GM19452 (cell line): Measurements from ENCODE around the gene PARD3.

Experiments used
- ATAC-seq: cut with Tn5 transposase; IDR thresholded peaks from one replicate; pipeline ENCODE4 v1.9.1; 2021; ENCODE audit not compliant: unreplicated experiment

The PARD3 gene

DNA sequence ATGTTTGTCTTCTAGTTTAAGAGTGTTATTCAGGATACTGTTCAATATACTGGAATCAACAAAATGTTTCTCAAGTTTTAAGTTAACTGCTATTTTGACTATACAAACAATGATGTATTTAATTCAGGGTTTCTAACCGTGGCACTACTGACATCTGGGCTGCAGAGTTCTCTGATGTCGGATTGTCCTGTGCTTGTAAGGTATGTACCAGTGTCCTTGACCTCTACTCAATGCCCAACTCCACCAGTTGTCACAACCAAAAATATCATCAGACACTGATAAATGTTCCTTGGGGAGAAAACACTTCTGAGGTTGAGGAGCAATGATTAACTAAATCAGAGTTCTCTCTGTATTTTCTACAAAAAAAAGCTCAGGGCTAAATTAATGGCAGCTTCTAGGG lies 301.5 kb downstream of the PARD3 start:
- no peak for ATAC-seq

DNA sequence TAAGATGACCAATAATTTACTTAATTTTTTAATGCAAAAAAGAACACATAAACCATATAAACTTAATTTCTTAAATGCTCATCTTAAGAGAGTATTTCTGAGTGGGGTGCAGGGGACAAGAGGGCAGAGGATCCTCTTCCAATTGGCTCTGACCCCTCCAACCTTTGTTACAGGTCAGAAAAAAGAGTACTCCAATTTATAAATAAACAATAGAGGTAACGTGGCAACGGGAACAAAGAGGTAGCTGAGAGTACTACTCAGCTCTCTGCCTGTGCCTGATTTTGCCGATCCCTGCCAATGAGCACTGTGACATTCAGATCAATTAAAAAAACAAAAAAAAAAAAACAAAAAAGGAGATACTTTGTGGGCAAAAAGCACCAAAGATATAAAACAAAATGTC lies 307.9 kb downstream of the PARD3 start:
- no peak for ATAC-seq

- no peak for ATAC-seq
Measured at GRCh38 chr10:34506786-34507185, 308.3 kb downstream of the PARD3 start.

GRCh38 chr10:34505338-34505737 lies 309.8 kb downstream of the PARD3 start:
- no peak for ATAC-seq

- ATAC-seq, result no peak
Measured at GRCh38 chr10:34504534-34504933, 310.6 kb downstream of the PARD3 start.

- ATAC-seq, result no peak
Measured at GRCh38 chr10:34503704-34504103, 311.4 kb downstream of the PARD3 start.

GRCh38 chr10:34499612-34500279 lies 315.4 kb downstream of the PARD3 start:
- ATAC-seq, result no peak

GRCh38 chr10:34498821-34499220 lies 316.3 kb downstream of the PARD3 start:
- no peak for ATAC-seq

DNA sequence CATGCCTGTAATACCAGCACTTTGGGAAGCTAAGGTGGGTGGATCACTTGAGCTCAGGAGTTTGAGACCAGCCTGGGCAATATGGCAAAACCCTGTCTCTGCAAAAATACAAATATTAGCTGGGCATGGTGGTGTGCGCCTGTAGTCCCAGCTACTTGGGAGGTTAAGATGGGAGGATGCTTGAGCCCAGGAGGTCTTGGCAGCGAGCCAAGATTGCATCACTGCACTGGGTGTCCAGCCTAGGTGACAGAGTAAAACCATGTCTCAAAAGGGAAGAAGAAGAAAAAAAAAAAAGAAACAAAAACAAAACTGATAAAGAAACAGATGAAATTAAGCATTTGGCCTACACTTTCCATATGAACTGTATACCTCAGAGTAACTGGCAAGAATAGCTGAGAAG lies 319.2 kb downstream of the PARD3 start:
- ATAC-seq, result no peak

DNA sequence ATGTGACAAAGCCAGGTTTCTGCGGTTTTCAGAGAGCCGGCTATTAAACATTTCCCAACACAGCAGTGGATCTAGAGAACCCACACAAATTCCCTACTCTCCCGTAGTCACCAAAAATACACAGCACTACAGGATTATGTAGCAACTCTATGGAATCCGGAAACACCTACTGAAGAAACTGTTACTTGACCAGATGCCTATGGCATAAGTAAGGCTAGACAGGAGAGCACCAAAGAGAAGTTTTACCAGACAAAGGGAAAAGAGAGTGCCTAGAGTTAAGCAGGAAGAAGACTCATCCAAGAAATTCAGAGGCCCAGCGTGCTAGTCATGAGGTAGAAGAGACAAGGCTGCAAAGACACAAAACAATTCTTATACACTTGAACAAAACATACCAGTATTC lies 321.1 kb downstream of the PARD3 start:
- no peak for ATAC-seq

GRCh38 chr10:34492081-34492480 lies 323.0 kb downstream of the PARD3 start:
- no peak for ATAC-seq

DNA sequence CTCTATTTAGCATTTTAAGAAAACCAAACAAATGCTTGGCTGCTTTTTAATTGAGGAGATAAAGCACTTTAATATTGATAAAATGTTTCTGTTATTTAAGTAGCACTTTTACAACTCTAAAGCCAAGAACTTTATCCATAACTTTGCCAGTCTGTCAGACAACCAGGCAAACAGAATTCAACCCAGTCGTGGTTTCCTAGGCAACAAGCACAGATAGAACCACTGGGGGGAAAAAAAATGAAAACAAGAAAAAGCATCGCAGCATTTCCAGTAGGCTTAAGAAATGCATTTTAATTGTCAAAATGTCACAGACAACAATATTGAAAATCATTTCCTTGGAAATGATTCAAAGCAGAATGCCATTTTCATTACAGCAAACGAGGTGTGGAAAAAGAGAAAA lies 323.4 kb downstream of the PARD3 start:
- no peak for ATAC-seq

DNA sequence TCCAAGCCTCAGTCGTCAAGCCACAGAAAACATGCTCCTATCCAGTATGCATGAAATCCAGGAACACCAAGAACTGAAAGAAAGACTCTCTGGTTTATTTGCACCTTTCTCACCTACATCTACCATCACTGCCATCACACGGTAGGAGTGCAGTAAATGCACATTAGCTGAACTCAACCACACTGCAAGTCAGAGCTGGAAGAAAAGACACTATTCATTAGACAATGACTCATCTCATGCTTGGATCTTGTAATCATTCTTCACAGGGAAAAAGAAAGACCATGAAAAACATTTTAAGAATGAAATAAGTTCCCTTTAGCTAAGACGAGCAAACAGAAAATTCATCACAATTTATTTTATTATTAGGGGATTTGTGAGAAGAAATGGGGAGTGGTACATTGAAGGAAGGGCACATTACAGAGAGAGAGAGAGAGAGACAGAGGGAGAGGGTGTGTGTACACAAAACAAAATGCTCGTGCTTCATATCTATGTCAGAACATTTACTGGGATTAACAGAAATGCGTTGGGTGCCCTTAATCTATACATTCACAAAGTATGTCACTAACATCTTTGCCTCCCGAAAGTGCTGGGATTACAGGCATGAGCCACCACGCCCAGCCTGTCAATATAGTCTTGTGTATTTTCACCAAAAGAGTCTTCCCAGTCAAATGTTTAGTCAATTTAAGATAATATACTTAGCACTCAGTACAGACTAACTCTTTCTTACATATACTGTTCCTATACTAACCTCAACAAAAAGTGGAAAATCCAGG lies 324.9 kb downstream of the PARD3 start:
- ATAC-seq, result no peak

DNA sequence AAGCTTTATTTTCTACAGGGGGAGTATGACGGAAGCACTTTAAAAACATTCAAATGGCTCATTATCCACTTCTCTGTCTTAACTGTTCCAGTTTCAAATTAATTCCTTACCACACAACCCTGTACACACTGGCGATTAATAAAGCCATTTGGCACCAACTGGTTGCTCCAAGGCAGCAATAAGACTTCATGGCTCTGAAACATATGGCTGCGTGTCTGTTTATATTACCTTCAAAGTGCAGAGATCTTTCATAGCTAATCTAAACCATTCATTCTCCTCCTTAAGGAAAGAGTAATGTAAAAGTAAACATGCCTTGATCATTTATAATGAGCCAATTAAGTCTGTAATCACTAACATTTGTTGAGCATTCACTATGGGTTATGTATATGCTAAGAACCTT lies 325.7 kb downstream of the PARD3 start:
- no peak for ATAC-seq

GRCh38 chr10:34488476-34489130 lies 326.5 kb downstream of the PARD3 start:
- no peak for ATAC-seq

GRCh38 chr10:34486008-34486407 lies 329.1 kb downstream of the PARD3 start:
- no peak for ATAC-seq

DNA sequence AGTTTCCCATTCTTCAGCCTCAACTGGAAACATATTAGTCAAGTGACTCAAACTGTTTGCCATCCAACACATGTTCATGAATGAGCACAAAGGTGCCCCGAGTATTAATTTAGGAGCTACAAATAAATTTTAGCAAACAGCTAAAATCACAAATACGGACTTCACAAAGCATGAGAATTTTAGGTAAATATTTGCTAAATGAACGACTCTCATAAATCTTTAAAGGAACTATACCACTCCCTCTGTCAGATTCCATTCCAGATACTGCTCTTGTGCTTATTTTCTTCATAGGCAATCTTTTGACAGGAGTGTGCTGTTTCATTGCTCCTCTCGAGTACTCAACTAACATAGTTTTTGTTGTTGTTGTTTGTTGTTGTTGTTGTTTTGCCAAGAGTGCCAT lies 330.9 kb downstream of the PARD3 start:
- ATAC-seq, result no peak

DNA sequence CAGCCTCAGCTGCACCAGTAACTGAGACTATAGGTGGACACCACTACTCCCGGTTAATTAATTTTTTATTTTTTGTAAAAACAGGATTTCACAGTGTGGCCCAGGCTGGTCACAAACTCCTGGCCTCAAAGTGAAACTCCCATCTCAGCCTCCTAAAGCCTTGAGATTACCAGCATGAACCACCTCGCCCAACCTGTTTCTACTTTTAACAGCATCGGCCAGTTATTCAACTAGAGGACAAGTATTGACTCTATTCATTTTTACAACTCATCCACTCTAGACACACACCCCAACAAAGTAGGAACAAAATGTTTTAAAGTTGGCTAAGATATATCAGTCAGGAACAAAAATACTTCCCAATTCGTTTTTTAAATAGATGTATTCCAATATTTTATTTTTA lies 334.8 kb downstream of the PARD3 start:
- no peak for ATAC-seq

GRCh38 chr10:34479520-34480179 lies 335.4 kb downstream of the PARD3 start:
- ATAC-seq, result no peak

GRCh38 chr10:34477249-34477648 lies 337.8 kb downstream of the PARD3 start:
- ATAC-seq, result no peak

DNA sequence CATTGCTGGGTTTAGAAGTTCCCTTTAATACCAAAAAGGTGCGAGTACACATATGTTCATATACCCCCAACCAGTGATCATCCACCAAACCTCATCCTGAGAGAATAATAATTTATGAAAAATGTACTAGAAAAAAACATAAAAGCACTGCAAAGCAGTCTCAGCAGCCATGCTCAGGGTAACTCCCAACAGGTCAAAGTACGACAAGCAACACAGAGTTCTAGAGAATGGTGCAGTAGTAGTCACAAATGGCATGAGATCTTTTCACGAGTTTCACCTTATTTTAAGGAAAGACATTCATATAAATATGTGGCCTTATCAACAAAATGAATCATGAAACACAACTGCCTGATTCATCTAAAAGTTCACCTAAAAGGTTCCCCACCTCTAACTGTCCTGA lies 338.5 kb downstream of the PARD3 start:
- no peak for ATAC-seq

DNA sequence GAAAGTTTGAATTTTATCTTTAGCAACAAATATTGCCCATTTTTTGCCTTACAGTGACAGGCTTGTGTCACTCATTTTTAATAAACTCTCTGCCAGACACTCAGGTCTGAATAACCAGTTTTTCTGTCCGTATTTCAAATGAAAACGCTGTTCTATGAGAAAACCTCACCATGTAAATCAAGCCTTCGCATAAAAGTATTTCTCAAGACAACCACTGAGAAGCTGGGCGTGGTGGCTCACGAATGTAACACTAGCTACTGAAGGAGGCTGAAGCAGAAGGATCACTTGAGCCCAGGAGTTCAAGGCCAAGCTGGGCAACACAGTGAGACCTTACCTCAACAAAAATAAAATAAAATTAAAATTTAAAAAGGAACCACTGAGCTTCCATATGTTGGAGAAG lies 339.3 kb downstream of the PARD3 start:
- ATAC-seq, result no peak
